Spleen (tissue), 11 donors: ENCODE data around the gene STX12. TPM values are rescaled to one million over a fixed set of nuclear protein-coding genes. Genes with fewer than 3 reads are reported as not detected.
A peak's percentile ranks its signal among the peaks of the same experiment; 100 is the strongest.

ENCODE experiments used
- DNase-seq: peaks from one replicate; pipeline ENCODE4 v3.0.0-alpha.2; 2020
- H3K27ac ChIP-seq, 8 donors: fragments of 200-600 bp; sonication (generic) in 7 of 8; 1 replicate in 4 of 8; 2 replicates in 4 of 8; pipeline versions ENCODE4 v1.5.0 to v1.8.0; 2016 to 2021; ENCODE audit warnings: inconsistent platforms in 4 of 8, mild to moderate bottlenecking in 4 of 8, moderate library complexity in 1 of 8
- H3K27me3 ChIP-seq, 7 donors: fragments of 200-600 bp; sonication (generic) in 6 of 7; replicated peaks in 1 of 7; 1 replicate in 4 of 7; 2 replicates in 3 of 7; pipeline versions ENCODE4 v1.5.0 to v1.8.0; 2016 to 2021; ENCODE audit warnings: inconsistent platforms in 3 of 7, mild to moderate bottlenecking in 1 of 7
- H3K36me3 ChIP-seq, 6 donors: fragments of 200-600 bp; sonication (generic) in 5 of 6; 1 replicate in 4 of 6; 2 replicates in 2 of 6; pipeline versions ENCODE4 v1.5.0 to v1.8.0; 2016 to 2021; ENCODE audit warnings: inconsistent platforms in 2 of 6
- H3K4me1 ChIP-seq, 6 donors: fragments of 200-600 bp; sonication (generic) in 5 of 6; 1 replicate in 3 of 6; 2 replicates in 3 of 6; pipeline versions ENCODE4 v1.5.0 to v1.8.0; 2016 to 2021; ENCODE audit warnings: inconsistent platforms in 3 of 6
- H3K4me3 ChIP-seq, 8 donors: fragments of 200-600 bp; sonication (generic) in 7 of 8; 1 replicate in 4 of 8; 2 replicates in 4 of 8; pipeline versions ENCODE4 v1.5.0 to v1.8.0; 2016 to 2021; ENCODE audit warnings: inconsistent platforms in 4 of 8, mild to moderate bottlenecking in 4 of 8, moderate library complexity in 2 of 8
- H3K9me3 ChIP-seq, 8 donors: fragments of 200-600 bp; sonication (generic) in 7 of 8; 1 replicate in 4 of 8; 2 replicates in 4 of 8; pipeline versions ENCODE4 v1.5.0 to v1.8.0; 2016 to 2021; ENCODE audit warnings: inconsistent platforms in 4 of 8
- POLR2A ChIP-seq, 3 donors: fragments of 450-650 bp; IDR thresholded peaks; one replicate each; pipeline ENCODE4 v1.5.1; 2017; ENCODE audit warnings: antibody characterized with exemption in 3 of 3, mild to moderate bottlenecking in 1 of 3
- POLR2AphosphoS5 ChIP-seq, 3 donors: sonication (generic); formaldehyde crosslinking; IDR thresholded peaks; one replicate each; pipeline ENCODE4 v1.5.1; 2017; ENCODE audit warnings: antibody characterized with exemption in 3 of 3
- WGBS, 5 donors: extraction: QIAGEN DNeasy Blood & Tissue Kit in 3 of 5; methylation state at CpG; one replicate each; pipeline versions ENCODE4 v1.1.5 to v1.1.7; 2013 to 2018; 5-methylcytosine and 5-hydroxymethylcytosine counted together
- intact Hi-C: fragments of 100-400 bp; cut with DNase I; formaldehyde crosslinking; loops from one replicate; pipeline ENCODE4 v1.15.0; 2023; ENCODE audit warnings: low total_unique reads
- polyA plus RNA-seq, 3 donors: library from polyadenylated mRNA; stranded (reverse); fragments of 200-250 nt; gene quantifications; one replicate each; pipeline ENCODE4 v1.2.1, GENCODE V29; 2013
- small RNA-seq, 4 donors: library from RNA; depleted of rRNA; stranded (forward); fragments of <200 nt; gene quantifications; one replicate each; pipeline ENCODE3, GENCODE V24; 2016
- total RNA-seq, 7 donors: library from RNA; depleted of rRNA in 3 of 7; stranded (reverse); fragments of >200 nt in 3 of 7; fragmentation: NEBNext Ultra II Directional in 4 of 7; extraction: Animal tissue kit (Norgen Biotek cat#: 25700) in 4 of 7; gene quantifications; one replicate each; pipeline versions ENCODE4 v1.1.0 to v1.2.1, GENCODE V29; 2016 to 2021
- TF ChIP-seq, protein P1 (sequence below), 11 experiments: fragments of 200-600 bp in 7 of 11; fragments of 450-650 bp in 4 of 11; sonication (generic) in 4 of 11; IDR thresholded peaks in 8 of 11; conservative IDR thresholded peaks in 3 of 11; 1 replicate in 7 of 11; 2 replicates in 4 of 11; pipeline versions ENCODE4 v1.4.0 to v1.8.0; 2016 to 2021; ENCODE audit warnings: antibody characterized with exemption in 11 of 11, inconsistent platforms in 4 of 11, mild to moderate bottlenecking in 1 of 11
- donor health status: healthy with polysubstance abuse.
- donor health status: DM: no; HTN: no; CAD: no; lungs with moderate emphysema.
- donor health status: DM: no; HTN: no; CAD: no.
- donor health status: Bipolar disorder and iron deficiency.
- donor health status: healthy.
- donor health status: DM: no; HTN: no; CAD: no.
- donor health status: DM: yes; HTN: yes; CAD: no.

The STX12 gene
- total and polyA plus RNA-seq, 10 donors = 17.7 to 88.1 (median 48.2) TPM

DNA sequence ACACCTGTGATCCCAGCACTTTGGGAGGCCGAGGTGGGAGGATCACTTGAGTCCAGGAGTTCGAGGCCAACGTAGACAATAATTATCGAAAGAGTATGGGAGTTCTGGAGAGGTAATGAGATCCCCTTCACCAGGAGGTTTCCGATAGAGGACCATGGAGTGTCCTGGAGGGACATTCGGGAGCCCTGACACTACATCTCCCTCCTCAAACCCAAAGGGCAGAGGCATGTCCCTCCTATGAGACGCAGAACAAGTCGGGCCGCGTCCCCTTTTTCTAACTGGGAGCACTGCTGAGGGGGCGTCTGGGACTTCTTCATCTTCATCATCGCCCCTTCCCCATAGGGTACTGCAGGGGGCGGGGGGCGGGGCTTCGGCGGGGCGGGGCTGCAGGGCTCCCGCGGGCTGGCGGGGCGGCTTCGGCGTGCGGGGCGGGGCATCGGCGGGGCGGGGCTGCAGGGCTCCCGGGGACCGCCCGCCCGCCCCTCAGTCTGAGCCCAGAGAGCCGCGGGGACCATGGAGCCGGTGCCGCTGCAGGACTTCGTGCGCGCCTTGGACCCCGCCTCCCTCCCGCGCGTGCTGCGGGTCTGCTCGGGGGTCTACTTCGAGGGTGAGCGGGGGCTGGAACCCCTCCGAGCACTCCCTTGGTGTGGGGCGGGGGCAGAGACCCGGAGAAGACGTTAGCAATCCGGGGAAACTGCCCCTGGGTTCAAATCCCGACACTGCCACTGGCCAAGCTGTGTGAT lies 99.2 kb downstream of the STX12 start, which contains the start of gene THEMIS2:
Gene THEMIS2, plus strand, starts transcription at position 486 of the 743 bp plus-strand sequence. Its CDS starts 28 bp downstream, at position 514.
- H3K4me3 ChIP-seq = peak within 1 kb of the TSS; percentile 54 to 90 (median 74)
- TF ChIP-seq POLR2A (IDR thresholded peaks at IDR 0.05) (peak; percentile 46 to 91 (median 74)), POLR2AphosphoS5 (IDR thresholded peaks at IDR 0.05) (peak; percentile 97 to 98 (median 97))
- TF ChIP-seq, protein P1, sequence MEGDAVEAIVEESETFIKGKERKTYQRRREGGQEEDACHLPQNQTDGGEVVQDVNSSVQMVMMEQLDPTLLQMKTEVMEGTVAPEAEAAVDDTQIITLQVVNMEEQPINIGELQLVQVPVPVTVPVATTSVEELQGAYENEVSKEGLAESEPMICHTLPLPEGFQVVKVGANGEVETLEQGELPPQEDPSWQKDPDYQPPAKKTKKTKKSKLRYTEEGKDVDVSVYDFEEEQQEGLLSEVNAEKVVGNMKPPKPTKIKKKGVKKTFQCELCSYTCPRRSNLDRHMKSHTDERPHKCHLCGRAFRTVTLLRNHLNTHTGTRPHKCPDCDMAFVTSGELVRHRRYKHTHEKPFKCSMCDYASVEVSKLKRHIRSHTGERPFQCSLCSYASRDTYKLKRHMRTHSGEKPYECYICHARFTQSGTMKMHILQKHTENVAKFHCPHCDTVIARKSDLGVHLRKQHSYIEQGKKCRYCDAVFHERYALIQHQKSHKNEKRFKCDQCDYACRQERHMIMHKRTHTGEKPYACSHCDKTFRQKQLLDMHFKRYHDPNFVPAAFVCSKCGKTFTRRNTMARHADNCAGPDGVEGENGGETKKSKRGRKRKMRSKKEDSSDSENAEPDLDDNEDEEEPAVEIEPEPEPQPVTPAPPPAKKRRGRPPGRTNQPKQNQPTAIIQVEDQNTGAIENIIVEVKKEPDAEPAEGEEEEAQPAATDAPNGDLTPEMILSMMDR (IDR thresholded peaks at IDR 0.05 in 8 of 11, conservative IDR thresholded peaks at IDR 0.05 in 3 of 11) = no peak
- H3K36me3 ChIP-seq = peaks cover 0 to 15% (median 9%) of the 10 kb centered on the region in 6 donors
- H3K27ac ChIP-seq = peak within 1 kb of the TSS; percentile 80 to 97 (median 92)
- no peaks in the 10 kb centered on the region for H3K9me3 ChIP-seq
- peak; percentile 96 for DNase-seq
- intact Hi-C loops = no loop called here
- 10 to 39% (median 12%) methylated on average over 13 to 53 of the region's 53 CpGs for WGBS, 5 donors
- peaks cover 21 to 98% (median 80%) of the 10 kb centered on the region in 6 donors for H3K4me1 ChIP-seq
- H3K27me3 ChIP-seq = no peaks in the 10 kb centered on the region

DNA sequence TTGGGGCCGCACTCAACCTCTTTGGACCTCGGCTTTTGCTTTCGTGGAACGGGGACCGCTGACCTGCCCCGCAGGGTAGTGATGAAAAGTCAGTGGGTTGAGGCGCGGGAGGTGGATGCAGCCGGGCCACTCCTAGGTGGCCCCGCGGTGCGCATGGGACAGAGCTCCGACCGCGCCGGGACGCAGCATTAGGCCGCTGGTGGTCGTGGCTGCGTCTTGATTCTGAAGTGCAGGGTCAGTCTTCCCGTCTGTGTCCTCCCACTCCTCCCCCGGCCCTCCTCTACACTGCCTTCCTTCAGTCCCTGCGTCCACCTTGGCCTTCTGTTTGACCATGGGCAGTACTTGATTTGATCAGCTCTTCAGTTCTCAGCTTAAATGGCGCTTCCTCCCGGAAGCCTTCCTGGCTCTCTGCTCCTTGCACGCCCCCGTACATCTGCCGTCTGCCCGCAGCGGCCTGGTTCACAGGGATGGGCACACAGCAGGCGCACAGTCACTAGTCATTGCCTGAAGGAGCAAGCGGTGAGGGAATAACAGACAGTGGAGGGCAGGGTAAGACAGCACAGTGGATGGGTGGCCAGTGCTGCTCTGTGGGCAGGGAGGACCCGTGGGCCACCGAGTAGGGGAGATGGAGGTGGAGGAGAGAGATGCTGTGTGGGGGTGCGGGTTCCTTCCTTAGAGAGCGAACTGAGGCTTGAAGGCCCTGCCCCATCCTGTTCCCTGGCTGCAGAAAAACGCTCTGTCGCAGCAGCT lies 100.0 kb downstream of the STX12 start:
- no peaks in the 10 kb centered on the region for H3K27me3 ChIP-seq
- H3K4me3 ChIP-seq = peak overlapping the region; percentile 54 to 90 (median 74)
- H3K4me1 ChIP-seq = peaks cover 21 to 98% (median 77%) of the 10 kb centered on the region in 6 donors
- peaks cover 0 to 23% (median 10%) of the 10 kb centered on the region in 6 donors for H3K36me3 ChIP-seq
- intact Hi-C loops = no loop called here
- WGBS, 5 donors = 2 to 12% (median 4%) methylated on average over 18 to 38 of the region's 38 CpGs
- DNase-seq = peak; percentile 86
- H3K9me3 ChIP-seq = no peaks in the 10 kb centered on the region
- peak overlapping the region; percentile 80 to 97 (median 92) for H3K27ac ChIP-seq
- TF ChIP-seq POLR2A (IDR thresholded peaks at IDR 0.05) (no peak), POLR2AphosphoS5 (IDR thresholded peaks at IDR 0.05) (peak in 1 of 3 donors; percentile 41)

GRCh38 chr1:27873671-27874384 lies 100.8 kb downstream of the STX12 start:
- intact Hi-C loops = no loop called here
- Histone ChIP-seq H3K9me3 (no peaks in the 10 kb centered on the region), H3K36me3 (peaks cover 0 to 31% (median 15%) of the 10 kb centered on the region in 6 donors), H3K27ac (peak overlapping the region; percentile 80 to 97 (median 92)), H3K27me3 (no peaks in the 10 kb centered on the region), H3K4me1 (peaks cover 17 to 98% (median 70%) of the 10 kb centered on the region in 6 donors), H3K4me3 (peak overlapping the region; percentile 54 to 90 (median 74))
- peak; percentile 91 for DNase-seq
- TF ChIP-seq POLR2A (IDR thresholded peaks at IDR 0.05) = peak in 1 of 3 donors; percentile 17
- TF ChIP-seq, protein P1 (IDR thresholded peaks at IDR 0.05 in 8 of 11, conservative IDR thresholded peaks at IDR 0.05 in 3 of 11) = no peak
- TF ChIP-seq POLR2AphosphoS5 (IDR thresholded peaks at IDR 0.05) = peak in 2 of 3 donors; percentile 57 to 89
- 33 to 53% (median 44%) methylated on average over 16 of the region's 16 CpGs for WGBS, 5 donors

Small RNA genes within 50 kb of the gene (small RNA-seq; reads per million reads assigned to genes)
- 0 reads per million in 4 donors for gene AL020997.2
- 0 reads per million in 4 donors for gene RNU6-1245P
- gene SCARNA1 = 42.7 to 188 (median 169) reads per million in 4 donors

Other genes starting within 250 kb of the STX12 start
- gene AHDC1, start 169.1 kb upstream of the STX12 start, total RNA-seq = 100 to 1,000 TPM in 1 of 7 donors, 10 to 100 TPM in 6; 35.1 to 104 (median 54.6) TPM
- gene AHDC1, start 169.1 kb upstream of the STX12 start, polyA plus RNA-seq = 10 to 100 TPM in 1 of 3 donors, 1 to 10 TPM in 2; 3.2 to 24.2 (median 4.3) TPM
- gene FGR, start 138.0 kb upstream of the STX12 start, total RNA-seq = 100 to 1,000 TPM in 6 of 7 donors, 10 to 100 TPM in 1; 90.5 to 249 (median 134) TPM
- 10 to 100 TPM; 44.7 to 94.2 (median 78.6) TPM for gene FGR, start 138.0 kb upstream of the STX12 start, polyA plus RNA-seq
- gene IFI6, start 101.0 kb upstream of the STX12 start, total RNA-seq = 10 to 100 TPM; 41.6 to 85.8 (median 48.6) TPM
- 10 to 100 TPM; 50.7 to 85.5 (median 74.7) TPM for gene IFI6, start 101.0 kb upstream of the STX12 start, polyA plus RNA-seq
- 10 to 100 TPM; 10.1 to 18.2 (median 15.5) TPM for gene FAM76A, start 47.3 kb upstream of the STX12 start, total RNA-seq
- 1 to 10 TPM; 4.0 to 5.4 (median 4.1) TPM for gene FAM76A, start 47.3 kb upstream of the STX12 start, polyA plus RNA-seq
- gene PPP1R8, start 57.6 kb downstream of the STX12 start, total RNA-seq = 10 to 100 TPM; 24.7 to 39.1 (median 30.1) TPM
- 10 to 100 TPM; 22.5 to 33.8 (median 29.1) TPM for gene PPP1R8, start 57.6 kb downstream of the STX12 start, polyA plus RNA-seq
- gene THEMIS2, start 99.3 kb downstream of the STX12 start, total RNA-seq = 100 to 1,000 TPM; 166 to 433 (median 273) TPM
- gene THEMIS2, start 99.3 kb downstream of the STX12 start, polyA plus RNA-seq = 100 to 1,000 TPM in 1 of 3 donors, 10 to 100 TPM in 2; 82.4 to 122 (median 88.8) TPM
- gene RPA2, start 141.4 kb downstream of the STX12 start, total RNA-seq = 10 to 100 TPM; 32.2 to 49.1 (median 38.1) TPM
- 10 to 100 TPM; 47.5 to 61.8 (median 60.9) TPM for gene RPA2, start 141.4 kb downstream of the STX12 start, polyA plus RNA-seq
- gene SMPDL3B, start 161.8 kb downstream of the STX12 start, total RNA-seq = 1 to 10 TPM in 6 of 7 donors, under 1 TPM in 1; 0.46 to 2.5 (median 1.4) TPM
- gene SMPDL3B, start 161.8 kb downstream of the STX12 start, polyA plus RNA-seq = under 1 TPM in 2 of 3 donors, not detected in 1; 0.13 to 0.21 TPM
- 10 to 100 TPM in 4 of 7 donors, 1 to 10 TPM in 3; 7.9 to 17.4 (median 10.6) TPM for gene XKR8, start 186.8 kb downstream of the STX12 start, total RNA-seq
- gene XKR8, start 186.8 kb downstream of the STX12 start, polyA plus RNA-seq = 1 to 10 TPM; 4.2 to 6.8 (median 5.2) TPM